Activated T-cell treated with anti-CD3 and anti-CD28 coated beads for 1 hour (primary cell): ENCODE data around the gene DPEP2NB.
"Not testable (repeated sequence)": the region's sequence is repeated elsewhere in the genome, so short reads cannot be mapped to it uniquely, and the experiment has no call there.

Experiments used
- DNase-seq: peaks from one replicate; pipeline ENCODE4 v3.0.0-alpha.2; 2020; ENCODE audit warnings: low read depth

The DPEP2NB gene

DNA sequence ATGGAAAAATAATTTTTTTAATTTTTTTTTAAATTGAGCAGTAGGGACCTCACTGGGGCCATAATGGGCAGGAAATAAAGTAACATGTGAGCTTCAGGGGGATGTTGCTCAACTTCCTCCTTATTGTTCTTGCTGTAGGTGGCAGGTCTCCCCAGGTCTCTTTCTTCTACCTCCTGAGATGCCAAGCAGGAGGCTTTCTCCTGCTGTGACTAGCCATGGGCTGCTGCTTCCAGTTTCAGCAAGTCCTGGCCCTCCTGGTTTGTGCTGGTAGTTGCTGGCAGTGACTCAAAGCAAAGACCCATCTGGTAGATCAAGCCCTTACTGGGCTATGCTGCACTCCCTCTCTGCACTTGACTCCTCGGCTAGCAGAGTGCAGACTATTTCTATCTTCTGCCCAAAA, 2.3 kb downstream of the DPEP2NB start:
- no peak for DNase-seq

DNA sequence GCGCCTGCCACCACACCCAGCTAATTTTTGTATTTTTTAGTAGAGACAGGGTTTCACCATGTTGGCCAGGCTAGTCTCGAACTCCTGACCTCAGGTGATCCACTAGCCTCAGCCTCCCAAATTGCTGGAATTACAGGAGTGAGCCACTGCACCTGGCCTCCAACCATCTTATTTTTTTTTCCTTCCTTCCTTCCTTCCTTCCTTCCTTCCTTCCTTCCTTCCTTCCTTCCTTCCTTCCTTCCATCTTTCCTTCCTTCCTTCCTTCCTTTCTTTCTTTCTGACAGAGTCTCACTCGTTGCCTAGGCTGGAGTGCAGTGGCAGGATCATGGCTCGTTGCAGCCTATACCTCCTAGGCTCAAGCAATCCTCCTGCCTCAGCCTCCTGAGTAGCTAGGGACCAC, 5.8 kb downstream of the DPEP2NB start:
- not testable (repeated sequence) for DNase-seq

DNA sequence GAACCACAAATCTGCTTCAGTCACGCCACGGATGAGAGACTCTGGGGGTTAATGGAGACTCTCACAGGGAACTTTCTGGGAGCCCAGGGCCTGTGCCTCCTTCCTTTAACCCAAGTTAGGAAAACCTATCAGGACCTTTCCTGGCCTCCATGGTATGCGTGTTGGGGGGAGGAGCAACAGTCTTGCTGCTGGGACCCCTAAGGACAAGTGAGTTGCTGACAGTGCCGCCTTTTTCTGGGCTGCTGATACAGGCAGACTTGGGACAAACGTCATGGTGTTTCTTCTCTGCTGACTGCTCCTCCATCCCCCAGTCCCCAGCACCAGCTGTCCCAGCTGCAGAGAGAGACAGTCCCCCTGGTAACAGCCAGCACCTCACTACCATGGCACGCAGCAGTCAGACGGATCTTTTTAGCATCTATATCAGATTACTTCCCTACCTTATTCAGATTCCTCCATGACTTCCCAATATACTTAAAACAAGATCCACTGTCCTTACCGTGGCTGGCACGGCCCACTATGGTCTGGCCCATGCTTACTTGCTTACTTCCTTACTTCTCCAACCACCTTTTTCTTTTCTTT, 6.5 kb downstream of the DPEP2NB start:
- no peak for DNase-seq

DNA sequence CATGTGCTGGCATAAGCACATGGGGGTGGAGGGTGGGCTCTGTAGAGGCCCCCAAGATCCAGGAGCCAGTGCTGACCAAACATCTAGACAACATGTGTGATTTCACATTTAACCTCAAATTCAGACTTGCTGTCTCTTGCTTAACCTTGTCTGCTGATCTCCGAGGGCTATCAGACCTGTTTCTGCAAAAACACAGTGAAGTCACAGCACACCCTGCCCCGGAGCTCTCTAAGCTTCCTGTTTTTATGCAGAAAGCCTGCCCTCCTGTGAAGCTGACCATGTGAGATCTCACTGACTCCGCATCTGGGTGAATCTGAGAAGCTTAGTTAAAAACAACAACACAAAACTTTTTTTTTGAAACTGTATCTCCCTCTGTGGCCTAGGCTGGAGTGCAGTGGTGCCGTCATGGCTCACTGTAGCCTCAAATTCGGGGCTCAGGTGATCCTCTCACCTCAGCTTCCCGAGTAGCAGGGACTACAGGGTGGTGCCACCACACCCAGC, 9.9 kb downstream of the DPEP2NB start:
- peak; percentile 33 for DNase-seq

DNA sequence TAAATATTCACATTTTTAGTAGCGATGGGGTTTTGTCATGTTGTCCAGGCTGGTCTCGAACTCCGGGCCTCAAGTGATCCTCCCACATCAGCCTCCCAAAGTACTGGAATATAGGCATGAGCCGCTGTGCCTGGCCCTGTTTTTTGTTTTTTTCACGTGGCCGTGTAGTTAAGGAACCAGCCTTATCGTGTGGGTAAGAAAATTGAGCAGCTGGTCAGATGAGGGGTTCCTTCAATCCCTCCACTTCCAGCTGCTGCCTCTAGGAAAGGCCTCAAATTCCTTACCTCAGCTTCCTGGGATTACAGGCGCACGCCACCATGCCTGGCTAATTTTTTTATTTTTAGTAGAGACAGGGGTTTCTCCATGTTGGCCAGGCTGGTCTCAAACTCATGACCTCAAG, 10.5 kb downstream of the DPEP2NB start:
- DNase-seq = no peak

DNA sequence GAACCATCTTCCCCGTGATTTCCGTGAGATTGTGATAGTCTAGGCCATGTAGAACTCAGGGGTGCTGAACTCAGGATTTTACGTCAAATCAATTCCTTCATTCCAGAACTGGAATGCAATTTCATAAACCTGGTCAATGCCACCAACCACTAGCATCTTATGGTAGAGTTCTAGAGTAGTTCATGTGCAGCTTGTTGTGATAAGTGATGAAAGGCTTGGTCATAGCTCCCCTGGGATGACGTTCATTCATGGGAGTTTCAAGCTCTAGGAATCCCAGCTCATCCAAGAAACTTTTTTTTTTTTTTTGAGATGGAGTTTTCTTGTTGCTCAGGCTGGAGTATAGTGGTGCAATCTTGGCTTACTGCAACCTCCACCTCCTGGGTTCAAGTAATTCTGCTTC, 12.7 kb downstream of the DPEP2NB start:
- DNase-seq = no peak

DNA sequence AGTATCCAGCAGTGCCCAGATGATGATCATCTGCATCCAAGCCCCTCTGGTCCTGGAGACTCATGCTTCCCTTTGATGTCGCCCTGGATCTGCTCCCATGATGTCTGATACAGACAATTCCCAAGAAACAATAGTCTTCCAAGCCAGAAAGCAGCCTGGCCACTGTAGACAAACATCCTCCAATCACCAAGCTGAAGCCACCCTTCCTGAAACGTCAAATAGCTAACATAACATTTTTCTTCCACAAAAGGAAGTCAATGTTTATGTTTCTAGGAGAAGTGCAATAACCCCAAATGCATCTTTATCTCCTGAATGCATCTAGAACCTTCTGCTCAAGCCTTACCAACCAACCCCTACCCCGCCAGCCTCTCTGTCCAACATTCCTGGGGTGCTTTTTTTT, 15.3 kb downstream of the DPEP2NB start:
- no peak for DNase-seq

DNA sequence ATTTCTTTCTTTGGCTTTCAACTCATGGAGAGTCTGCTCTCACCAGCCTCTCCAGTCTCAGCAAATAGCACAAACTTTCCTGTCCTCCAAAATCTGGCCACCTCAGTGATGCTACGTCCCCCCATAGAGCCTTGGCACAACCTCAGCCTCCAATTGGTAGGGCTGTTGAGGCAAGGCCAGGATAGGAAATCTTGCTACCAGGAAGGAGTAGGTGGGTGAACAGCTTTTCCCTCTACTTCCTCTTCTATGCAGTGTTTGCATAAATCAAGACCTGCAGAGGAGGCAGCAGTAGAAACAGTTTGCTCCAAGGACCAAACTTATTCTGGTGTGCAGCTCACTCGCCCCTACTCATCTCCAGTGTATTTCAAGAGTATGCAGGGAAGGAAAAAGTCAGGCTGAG, 15.7 kb downstream of the DPEP2NB start:
- no peak for DNase-seq

DNA sequence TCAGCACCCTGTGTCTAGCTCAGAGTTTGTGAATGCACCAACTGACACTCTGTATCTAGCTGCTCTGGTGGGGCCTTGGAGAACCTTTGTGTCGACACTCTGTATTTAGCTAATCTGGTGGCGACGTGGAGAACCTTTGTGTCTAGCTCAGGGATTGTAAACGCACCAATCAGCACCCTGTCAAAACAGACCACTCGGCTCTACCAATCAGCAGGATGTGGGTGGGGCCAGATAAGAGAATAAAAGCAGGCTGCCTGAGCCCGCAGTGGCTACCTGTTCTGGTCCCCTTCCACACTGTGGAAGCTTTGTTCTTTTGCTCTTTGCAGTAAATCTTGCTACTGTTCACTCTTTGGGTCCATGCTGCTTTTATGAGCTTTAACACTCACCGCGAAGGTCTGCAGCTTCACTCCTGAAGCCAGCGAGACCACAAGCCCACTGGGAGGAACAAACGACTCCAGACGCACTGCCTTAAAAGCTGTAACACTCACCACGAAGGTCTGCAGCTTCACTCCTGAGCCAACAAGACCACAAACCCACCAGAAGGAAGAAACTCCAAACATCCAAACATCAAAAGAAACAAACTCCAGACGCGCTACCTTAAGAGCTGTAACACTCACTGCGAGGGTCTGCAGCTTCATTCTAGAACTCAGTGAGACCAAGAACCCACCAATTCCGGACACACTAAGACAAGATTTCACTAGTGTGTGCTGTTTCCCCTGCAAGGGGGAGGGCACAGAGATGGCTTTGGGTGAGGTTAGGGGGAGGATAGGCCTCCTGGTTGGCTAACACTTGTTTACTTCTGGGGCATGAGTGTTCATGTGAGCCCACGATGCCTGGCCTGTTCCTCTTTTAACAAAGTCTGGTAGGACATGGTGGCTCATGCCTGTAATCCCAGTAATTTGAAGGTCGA, 16.7 kb downstream of the DPEP2NB start, which contains the start of gene DPEP2:
DPEP2 (minus strand) TSS at position 706 of the 910 bp plus-strand sequence. CDS start 6,272 bp downstream, outside the sequence.
- DNase-seq = peak; percentile 32

DNA sequence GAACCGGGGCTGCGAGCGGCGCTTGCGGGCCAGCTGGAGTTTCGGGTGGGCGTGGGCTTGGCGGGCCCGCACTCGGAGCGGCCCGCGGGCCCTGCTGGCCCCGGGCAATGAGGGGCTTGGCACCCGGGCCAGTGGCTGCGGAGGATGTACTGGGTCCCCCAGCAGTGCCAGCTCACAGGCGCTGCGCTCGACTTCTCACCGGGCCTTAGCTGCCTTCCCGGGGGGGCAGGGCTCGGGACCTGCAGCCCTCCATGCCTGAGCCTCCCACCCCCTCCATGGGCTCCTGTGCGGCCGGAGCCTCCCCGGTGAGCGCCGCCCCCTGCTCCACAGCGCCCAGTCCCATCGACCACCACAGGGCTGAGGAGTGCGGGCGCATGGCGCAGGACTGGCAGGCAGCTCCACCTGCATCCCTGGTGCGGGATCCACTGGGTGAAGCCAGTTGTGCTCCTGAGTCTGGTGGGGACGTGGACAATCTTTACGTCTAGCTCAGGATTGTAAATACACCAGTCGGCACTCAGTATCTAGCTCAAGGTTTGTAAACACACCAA, 17.4 kb downstream of the DPEP2NB start:
- not testable (repeated sequence) for DNase-seq

DNA sequence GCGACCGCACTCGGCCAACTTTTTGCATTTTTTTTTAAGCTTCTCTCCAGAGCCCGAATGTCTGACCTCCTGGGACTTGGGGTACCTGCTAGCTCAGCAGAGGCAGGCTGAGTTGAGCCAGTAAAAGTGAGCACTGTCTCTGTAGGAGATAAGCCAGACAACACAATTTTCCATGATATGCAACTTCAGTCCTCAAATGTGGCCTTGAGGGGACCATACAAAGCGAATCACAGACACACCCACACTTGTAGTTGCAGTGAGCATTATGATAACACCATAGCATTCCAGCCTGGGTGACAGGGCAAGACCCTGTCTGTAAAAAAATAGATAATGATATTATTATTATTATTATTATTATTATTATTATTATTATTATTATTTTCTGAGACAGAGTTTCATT, 19.0 kb downstream of the DPEP2NB start:
- no peak for DNase-seq

DNA sequence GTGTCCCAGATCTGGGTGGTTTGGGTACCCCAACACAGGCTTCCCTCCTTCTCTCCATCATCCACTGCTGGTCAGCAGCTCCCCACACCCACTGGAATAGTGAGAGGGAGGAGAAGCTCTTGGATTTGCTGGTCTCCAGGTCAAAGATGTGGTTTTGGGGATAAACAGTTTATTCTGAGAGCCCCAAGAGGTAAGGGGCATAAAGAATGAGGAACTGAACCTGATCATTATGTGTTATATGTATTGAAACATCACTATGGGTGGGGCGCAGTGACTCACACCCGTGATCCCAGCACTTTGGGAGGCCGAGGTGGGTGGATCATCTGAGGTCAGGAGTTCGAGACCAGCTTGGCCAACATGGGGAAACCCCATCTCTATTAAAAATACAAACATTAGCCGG, 20.3 kb downstream of the DPEP2NB start:
- DNase-seq = no peak

DNA sequence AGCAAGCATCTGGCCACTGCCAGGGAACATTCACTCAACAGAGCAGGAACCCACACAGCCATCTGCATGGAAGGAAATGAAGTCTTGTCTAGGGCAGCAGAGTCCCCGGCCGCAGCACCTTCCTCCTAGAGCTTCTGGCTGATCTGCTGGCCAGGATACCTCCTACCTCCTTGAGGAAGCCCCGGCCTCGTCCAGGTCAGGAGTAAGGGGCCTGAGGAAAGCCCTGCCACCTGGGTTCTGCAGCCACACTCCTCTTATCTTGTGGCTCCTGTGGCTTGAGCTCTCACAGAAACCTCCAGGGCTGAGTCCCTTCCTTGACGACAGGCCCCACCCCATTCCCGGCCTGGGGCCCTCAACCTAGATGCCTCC, 21.7 kb downstream of the DPEP2NB start:
- DNase-seq = not testable (repeated sequence)

DNA sequence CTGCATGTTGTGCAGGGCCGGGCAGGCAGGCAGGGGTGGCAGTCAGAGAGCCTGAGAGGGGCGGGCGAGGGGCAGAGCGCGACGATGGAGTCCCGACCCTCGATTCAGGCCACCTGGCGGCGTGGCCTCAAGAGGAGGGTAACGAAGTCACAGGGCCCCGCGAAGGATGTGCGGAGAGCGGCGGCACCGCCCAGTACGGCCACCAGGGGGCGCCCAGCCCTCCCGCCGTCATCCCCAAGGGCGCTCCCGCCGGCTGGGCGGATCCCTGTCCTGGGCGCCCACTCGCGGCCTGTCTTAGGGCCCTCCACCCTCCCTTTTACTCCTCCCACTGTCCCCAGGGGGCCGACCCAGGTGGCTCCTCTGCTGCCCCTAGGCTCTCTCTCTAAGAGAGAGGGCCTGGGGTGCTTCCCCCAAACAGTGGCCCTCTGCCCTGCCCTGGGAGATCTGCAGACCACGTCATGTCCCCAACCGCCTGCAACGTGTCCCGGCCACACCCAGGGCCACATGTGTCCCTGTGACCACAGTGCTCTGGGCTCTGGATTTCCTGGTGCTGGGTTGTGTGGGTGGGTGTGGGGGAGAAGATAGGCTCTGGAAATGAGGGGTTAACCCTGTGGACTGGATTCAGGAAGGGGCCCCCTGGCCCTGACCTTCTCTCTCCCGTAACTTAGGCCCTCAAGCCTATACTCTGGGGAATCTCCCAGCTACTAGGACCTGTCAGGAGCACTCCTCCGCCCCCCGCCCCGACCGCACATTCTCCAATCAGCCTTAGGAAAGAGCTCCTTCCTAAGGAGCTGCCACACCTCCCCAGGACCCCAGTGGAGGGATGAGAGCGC, 22.3 kb downstream of the DPEP2NB start:
- peak; percentile 71 for DNase-seq

DNA sequence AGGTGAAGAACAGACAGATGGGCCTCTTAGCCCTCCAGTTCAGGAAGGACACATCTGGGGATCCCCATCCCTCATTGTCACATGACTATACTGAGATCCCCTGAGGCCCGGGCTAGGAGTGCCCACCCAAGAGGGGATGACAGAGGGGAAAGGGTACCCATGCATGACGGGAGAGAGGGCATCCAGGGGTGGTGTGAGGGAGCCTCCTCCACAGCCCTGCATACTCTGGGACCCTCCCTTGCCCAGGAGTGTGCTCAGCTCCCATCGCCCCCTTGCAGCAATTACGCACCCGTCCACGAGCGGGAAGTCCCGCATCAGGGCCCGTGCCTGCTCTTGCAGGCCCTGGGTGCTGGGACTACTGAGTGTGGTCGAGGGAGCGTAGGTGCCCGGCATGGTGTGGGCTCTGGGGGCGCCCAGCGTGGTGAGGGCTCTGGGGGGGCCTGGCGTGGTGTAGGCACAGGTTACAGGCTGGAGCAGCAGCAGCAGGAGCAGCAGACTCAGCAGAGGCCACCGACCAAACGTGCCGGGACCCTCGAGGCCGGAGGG, 23.0 kb downstream of the DPEP2NB start:
- DNase-seq = no peak

DNA sequence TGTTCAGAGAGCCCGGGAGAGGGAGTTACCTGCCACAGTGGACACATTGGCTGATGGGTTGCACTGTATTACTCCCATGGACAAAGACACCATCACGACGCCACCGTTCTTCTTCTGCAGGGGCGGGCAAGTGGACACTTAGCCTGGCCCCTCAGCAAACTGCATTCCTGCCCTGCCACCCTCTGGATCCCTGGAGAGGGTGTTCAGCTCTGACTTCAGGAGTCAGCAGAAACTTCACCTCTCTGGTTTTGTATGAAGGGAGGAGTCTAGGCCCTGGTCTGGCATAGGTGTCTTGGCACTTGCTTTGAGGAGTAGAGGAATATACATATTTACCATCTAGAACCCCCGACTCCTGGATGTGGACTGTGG, 25.7 kb downstream of the DPEP2NB start:
- DNase-seq = no peak

DNA sequence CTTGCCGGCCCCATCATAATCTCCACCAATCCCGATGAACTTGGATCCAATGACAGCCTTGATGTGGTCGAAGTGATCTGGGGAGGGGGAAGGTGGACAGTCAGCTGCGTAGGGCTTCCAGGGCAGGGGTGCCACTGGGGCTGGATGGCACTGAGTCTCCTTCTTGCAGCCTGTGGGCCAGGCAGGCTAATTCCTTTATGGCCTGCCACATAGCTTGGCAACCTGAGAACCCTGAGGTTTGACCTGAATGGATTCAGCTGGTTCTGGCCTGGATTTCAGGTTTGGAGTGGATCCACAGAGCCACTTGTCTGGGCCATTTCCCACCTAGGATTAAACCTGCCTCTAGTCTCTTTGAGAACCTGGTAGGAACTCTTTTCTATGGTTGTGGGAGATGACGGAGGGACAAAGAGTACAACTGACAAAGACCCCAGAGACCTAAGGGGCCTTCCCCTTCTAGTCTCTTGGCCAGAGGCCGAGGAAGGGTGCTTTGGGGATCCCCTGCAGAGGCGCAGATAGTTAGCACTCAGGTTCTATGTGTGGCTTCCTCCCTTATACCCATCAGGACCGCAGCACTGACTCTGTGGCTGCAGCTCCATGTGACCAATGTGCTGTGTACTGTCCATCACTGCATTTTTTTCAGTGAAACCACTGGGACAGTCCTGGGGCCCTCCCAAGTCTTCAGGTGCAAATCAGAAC, 26.2 kb downstream of the DPEP2NB start:
- no peak for DNase-seq

DNA sequence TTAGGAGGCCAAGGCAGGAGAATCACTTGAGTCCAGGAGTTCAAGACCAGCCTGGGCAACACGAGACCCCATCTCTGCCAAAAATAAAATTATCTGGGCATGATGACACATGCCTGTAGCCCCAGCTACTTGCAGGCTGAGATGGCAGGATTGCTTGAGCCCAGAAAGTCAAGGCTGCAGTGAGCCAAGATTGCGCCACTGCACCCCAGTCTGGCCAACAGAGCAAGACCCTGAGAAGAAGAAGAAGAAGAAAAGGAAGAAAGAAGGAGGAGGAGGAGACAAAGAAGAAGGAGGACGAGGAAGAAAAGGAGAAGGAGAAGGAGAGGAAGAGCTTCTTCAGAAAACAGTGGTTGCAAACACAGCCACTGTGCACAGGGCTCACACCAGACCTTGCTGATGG, 27.0 kb downstream of the DPEP2NB start:
- no peak for DNase-seq

DNA sequence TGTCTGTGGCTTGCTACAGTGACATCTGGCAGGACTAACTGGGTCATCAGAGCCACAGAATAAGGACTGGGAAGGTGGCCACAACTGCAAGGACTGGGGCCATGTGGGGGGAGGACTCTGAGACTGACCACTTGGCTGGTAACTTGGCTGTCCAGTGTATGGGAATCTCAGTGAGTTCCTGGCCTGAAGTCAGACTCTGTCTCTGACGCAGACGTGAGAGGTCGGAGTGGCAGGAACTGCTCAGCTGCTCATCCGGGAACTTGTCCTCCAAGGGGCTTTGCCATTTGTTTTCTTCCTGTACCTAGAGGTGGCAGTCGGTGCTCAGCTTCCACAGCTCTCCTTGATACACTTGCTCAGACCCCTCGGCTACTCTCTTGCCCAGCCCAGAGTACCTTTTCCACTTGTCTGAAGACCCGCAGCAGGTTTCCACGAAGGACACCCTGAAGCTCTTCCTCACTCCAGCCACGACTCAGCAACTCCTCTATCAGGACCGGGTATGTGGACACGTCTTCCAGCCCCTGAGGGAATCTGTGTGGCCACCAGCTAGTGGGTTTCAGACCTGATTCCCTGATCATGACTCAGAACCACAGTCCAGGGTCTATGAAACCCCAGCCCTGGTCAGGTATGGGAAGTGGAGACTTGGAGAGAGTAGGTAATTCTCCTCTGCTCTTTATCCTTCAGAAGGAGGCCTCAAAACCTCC, 28.1 kb downstream of the DPEP2NB start:
- no peak for DNase-seq

DNA sequence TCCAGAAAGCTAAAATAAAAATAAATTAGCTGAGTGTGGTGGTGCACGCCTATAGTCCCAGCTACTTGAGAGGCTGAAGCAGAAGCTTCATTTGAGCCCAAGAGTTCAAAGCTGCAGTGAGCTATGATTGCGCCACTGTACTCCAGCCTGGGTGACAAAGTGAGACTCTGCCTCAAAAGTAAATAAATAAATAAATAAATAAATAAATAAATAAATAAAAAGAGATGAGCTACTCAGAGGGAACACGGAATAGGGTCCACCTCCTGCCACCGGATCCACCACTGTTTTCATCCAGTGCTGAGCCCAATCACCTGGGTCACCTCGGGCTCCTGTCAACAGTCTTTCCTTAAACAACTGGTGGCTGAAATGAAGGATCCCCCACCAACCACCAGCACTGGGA, 28.8 kb downstream of the DPEP2NB start:
- no peak for DNase-seq
